Measurements from ENCODE around the gene RPGRIP1L.
"Not testable (repeated sequence)": the region's sequence is repeated elsewhere in the genome, so short reads cannot be mapped to it uniquely, and the experiment has no call there.

RPGRIP1L gene

GRCh38 chr16:53711390-53711789, 7.7 kb upstream of the RPGRIP1L start:
- DNase-seq, result no peak

GRCh38 chr16:53708490-53708889, 4.8 kb upstream of the RPGRIP1L start:
- no peak for DNase-seq

- no peak for DNase-seq
Observed at GRCh38 chr16:53707671-53708070, 4.0 kb upstream of the RPGRIP1L start.

GRCh38 chr16:53704445-53704813, 770 bp upstream of the RPGRIP1L start:
- DNase-seq, result no peak

GRCh38 chr16:53698271-53698670, 5.4 kb downstream of the RPGRIP1L start:
- not testable (repeated sequence) for DNase-seq

GRCh38 chr16:53695070-53695469, 8.6 kb downstream of the RPGRIP1L start:
- DNase-seq, result no peak

- DNase-seq, result no peak
Observed at GRCh38 chr16:53693320-53693719, 10.3 kb downstream of the RPGRIP1L start.

- DNase-seq, result no peak
Observed at GRCh38 chr16:53692146-53692545, 11.5 kb downstream of the RPGRIP1L start.

- no peak for DNase-seq
Observed at GRCh38 chr16:53690771-53691170, 12.9 kb downstream of the RPGRIP1L start.

- DNase-seq, result no peak
Observed at GRCh38 chr16:53689636-53690035, 14.0 kb downstream of the RPGRIP1L start.

GRCh38 chr16:53686710-53687109, 16.9 kb downstream of the RPGRIP1L start:
- no peak for DNase-seq

GRCh38 chr16:53685334-53685733, 18.3 kb downstream of the RPGRIP1L start:
- not testable (repeated sequence) for DNase-seq

- DNase-seq, result no peak
Observed at GRCh38 chr16:53681354-53681753, 22.3 kb downstream of the RPGRIP1L start.

- no peak for DNase-seq
Observed at GRCh38 chr16:53680756-53681155, 22.9 kb downstream of the RPGRIP1L start.

- no peak for DNase-seq
Observed at GRCh38 chr16:53678756-53679343, 24.8 kb downstream of the RPGRIP1L start.

GRCh38 chr16:53678155-53678554, 25.5 kb downstream of the RPGRIP1L start:
- no peak for DNase-seq

GRCh38 chr16:53673189-53673588, 30.5 kb downstream of the RPGRIP1L start:
- DNase-seq, result no peak

- DNase-seq, result no peak
Observed at GRCh38 chr16:53672461-53672860, 31.2 kb downstream of the RPGRIP1L start.

GRCh38 chr16:53668869-53669268, 34.8 kb downstream of the RPGRIP1L start:
- no peak for DNase-seq

GRCh38 chr16:53666786-53667415, 36.8 kb downstream of the RPGRIP1L start:
- DNase-seq, result no peak

GRCh38 chr16:53664724-53665345, 38.8 kb downstream of the RPGRIP1L start:
- DNase-seq, result no peak

- no peak for DNase-seq
Observed at GRCh38 chr16:53662072-53662471, 41.6 kb downstream of the RPGRIP1L start.

- no peak for DNase-seq
Observed at GRCh38 chr16:53654946-53655345, 48.7 kb downstream of the RPGRIP1L start.

- DNase-seq, result no peak
Observed at GRCh38 chr16:53651357-53651756, 52.3 kb downstream of the RPGRIP1L start.

- no peak for DNase-seq
Observed at GRCh38 chr16:53646506-53646905, 57.2 kb downstream of the RPGRIP1L start.
